ENCODE measurements around the gene ADAMTSL2.

The ADAMTSL2 gene

DNA sequence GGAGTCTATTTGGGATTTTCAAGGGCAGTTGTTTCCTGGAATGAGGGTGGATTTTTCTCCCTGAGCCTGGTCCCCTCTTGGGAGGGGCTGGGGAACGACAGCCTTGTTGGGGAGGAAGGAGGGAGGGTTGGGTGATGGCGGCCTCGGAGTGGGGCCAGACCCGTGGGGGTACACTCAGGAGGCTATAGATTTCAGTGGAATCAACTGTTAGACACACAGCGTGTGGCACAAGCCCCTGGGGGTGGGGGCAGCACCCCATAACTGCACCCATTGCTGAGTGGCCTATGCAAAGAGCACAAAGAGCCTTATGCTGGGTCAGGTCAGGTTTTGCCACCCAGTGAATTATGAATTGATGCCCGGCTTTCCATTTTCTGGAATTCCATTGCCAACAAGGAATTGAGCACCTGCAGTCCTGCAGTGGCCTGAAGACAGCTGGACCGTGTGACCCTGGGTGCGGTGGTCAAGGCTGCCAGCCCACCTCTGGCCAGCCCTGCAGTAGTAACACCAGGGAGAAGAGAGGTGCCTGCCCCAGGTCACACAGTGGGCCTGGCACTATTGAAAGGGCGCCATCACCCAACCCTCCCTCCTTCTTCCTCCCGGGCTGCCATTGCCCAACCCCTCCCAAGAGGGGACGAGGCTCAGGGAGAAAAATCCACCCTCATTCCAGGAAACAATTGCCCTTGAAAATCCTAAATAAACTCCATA is 18.1 kb upstream of the ADAMTSL2 start:
- no peak for FAIRE-seq
- TF ChIP-seq, protein P1, sequence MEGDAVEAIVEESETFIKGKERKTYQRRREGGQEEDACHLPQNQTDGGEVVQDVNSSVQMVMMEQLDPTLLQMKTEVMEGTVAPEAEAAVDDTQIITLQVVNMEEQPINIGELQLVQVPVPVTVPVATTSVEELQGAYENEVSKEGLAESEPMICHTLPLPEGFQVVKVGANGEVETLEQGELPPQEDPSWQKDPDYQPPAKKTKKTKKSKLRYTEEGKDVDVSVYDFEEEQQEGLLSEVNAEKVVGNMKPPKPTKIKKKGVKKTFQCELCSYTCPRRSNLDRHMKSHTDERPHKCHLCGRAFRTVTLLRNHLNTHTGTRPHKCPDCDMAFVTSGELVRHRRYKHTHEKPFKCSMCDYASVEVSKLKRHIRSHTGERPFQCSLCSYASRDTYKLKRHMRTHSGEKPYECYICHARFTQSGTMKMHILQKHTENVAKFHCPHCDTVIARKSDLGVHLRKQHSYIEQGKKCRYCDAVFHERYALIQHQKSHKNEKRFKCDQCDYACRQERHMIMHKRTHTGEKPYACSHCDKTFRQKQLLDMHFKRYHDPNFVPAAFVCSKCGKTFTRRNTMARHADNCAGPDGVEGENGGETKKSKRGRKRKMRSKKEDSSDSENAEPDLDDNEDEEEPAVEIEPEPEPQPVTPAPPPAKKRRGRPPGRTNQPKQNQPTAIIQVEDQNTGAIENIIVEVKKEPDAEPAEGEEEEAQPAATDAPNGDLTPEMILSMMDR (IDR thresholded peaks at IDR 0.05; ENCODE audit: insufficient read depth, missing control alignments): no peak

DNA sequence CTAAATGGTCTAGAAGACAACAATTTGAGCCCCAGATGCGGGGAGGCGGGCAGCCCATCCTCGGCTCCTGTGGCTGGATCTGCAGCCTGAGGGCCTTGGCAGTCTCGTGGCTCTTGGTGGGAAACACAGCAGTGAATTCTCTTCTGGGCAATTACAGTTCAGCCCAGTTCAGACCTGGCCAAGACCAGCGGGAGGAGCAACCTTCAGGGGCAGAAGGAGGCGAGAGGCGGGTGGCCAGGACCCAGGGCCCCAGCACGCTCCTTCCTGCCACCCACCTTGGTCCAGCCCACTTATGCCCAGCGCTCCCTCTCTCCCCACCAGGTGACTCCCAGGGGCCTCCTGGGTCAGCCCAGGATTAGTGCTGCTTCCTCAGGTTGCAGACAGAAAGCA is 17.5 kb upstream of the ADAMTSL2 start:
- TF ChIP-seq, protein P1 (IDR thresholded peaks at IDR 0.05; ENCODE audit: insufficient read depth, missing control alignments): no peak
- no peak for DNase-seq (ENCODE audit: insufficient read length, low spot score)
- no peak for FAIRE-seq

More for the DNA sequence above, 18.1 kb upstream of the ADAMTSL2 start:
- DNase-seq (ENCODE audit: insufficient read length, low spot score): no peak

DNA sequence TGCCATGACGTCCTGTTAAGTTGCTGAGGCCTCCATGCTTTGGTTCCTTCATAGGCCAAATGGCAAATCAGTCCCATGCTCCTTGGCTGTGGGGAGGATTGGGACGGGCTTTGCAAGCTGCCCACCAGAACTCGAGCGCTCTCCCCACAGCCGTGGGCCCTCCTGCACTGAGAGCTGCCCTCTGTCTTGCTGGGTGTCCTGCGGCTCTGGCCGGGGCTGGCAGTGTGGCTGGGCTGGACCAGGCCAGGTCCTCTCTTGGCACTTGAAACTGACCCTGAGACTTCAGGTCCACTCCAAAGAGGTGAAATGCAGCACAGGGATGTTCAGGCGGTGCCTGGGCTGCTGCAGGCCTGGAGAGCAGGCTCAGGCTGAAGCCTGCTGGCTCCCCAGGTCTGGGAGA is 16.8 kb upstream of the ADAMTSL2 start:
- DNase-seq (ENCODE audit: insufficient read length, low spot score): no peak
- FAIRE-seq: no peak
- TF ChIP-seq, protein P1 (IDR thresholded peaks at IDR 0.05; ENCODE audit: insufficient read depth, missing control alignments): no peak

DNA sequence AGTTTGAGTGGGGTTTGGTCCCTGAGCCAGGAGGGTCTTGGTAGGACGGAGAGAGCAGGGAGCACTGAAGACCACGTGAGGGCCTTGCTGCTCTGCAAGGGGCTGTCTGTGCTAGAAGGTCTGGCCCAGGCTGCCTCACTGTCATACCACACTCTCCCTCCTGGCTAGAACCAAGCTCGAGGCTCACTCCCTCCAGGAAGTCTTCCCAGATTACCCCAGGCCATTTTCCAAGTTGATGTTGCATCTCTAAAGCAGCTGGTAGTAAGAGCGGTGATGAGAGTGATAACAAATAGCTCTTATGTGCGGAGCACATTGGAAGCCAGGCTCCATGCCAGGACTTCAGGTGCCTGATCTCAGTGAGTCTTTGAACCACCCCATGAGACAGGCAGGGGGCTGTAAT is 16.3 kb upstream of the ADAMTSL2 start:
- TF ChIP-seq, protein P1 (IDR thresholded peaks at IDR 0.05; ENCODE audit: insufficient read depth, missing control alignments): no peak

DNA sequence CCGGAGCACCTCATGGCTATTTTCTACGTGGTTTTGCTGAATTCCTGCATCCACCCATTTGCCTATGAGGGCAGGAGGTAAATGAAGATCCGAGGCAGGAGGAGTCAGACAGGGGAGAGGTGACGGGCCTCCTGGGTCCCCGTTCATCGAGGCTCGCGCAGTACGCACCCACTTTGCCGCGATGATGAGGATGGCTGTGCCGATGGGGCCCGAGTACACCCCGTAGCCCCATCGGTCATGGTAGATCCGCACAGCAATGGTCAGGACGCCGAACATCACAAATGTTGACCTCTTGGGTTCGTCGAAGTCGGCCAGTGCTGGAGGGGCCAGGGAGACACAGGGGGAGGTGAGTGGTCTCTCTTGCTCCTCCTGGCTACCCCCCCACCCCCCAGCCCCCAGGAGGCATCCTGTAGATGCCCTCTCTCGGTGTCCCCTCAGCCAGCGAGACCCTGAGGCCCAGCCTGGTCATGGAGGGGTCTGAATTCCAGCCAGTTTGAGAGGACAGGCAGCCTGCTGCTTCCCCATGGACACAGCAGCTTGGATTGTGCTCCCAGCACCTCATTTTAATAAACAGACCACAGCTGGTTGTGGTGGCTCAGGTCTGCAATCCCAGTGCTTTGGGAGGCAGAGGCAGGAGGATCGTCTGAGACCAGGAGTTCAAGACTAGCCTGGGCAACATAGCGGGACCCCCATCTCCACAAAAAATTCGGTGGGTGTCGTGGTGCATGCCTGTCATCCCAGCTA is 15.6 kb upstream of the ADAMTSL2 start:
- FAIRE-seq: no peak
- DNase-seq (ENCODE audit: insufficient read length, low spot score): no peak
- TF ChIP-seq, protein P1 (IDR thresholded peaks at IDR 0.05; ENCODE audit: insufficient read depth, missing control alignments): no peak

More for the DNA sequence above, 16.3 kb upstream of the ADAMTSL2 start:
- FAIRE-seq: no peak
- DNase-seq (ENCODE audit: insufficient read length, low spot score): no peak

DNA sequence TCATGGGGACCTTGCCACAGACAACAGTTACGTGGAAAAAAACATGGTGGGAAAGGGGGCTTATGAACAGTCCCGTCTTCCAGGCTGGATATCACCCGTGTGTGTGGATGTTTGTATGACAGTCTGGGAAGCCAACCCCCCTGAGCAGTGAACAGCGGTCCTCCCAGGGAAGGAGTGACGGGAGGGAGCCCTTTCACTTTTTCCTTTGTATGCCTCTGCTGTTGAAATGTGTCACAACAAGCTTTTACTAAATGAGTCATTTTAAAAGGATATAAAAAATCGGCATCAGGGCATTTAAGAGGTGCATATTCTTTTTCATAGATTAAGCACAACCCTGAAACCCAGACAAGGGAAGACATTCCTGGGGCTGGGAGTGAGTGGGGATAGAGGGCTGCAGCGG is 14.8 kb upstream of the ADAMTSL2 start:
- TF ChIP-seq, protein P1 (IDR thresholded peaks at IDR 0.05; ENCODE audit: insufficient read depth, missing control alignments): no peak
- DNase-seq (ENCODE audit: insufficient read length, low spot score) (no peak), FAIRE-seq (no peak)
